HG02571 (cell line): Measurements from ENCODE around the gene ELOVL6.
"Not testable (repeated sequence)": the region's sequence is repeated elsewhere in the genome, so short reads cannot be mapped to it uniquely, and the experiment has no call there.

Experiments used
- ATAC-seq: cut with Tn5 transposase; IDR thresholded peaks from one replicate; pipeline ENCODE4 v1.9.1; 2021; ENCODE audit warnings: mild to moderate bottlenecking, moderate library complexity; ENCODE audit not compliant: unreplicated experiment

Gene ELOVL6

DNA sequence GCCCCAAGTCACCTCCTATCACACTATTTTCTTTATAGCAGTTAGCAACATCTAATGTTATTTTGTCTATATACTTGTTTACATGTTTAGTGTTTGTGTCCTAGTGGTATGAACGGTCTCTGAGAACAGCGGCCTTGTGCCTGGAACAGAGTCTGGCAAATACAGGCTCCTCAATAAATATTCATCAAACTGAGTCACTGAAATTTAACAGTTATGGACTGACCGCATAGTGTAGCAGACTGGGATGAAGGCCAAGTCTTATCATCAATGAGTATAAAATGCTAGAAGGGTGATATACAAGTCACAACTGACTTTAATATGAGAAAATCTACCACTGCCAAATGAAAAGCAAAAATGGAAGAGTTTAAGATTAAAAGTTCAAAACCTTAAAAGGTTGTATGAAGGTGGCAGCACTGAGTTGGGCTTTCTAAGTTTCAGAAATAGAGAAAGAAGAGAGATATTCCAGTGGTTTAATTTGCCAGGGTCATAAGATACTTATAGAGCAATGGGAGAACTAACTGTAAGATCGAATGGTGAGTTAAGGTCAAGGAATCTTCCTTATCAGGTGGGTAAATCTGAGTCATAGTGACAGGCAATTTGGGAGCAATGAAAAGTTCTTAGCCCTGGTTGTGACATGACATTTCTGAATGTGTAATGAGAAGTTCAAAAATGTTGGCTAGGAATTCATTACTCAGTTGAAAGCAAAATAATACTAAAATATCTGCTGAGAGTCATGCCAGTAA is 34.9 kb downstream of the ELOVL6 start:
- ATAC-seq = no peak

DNA sequence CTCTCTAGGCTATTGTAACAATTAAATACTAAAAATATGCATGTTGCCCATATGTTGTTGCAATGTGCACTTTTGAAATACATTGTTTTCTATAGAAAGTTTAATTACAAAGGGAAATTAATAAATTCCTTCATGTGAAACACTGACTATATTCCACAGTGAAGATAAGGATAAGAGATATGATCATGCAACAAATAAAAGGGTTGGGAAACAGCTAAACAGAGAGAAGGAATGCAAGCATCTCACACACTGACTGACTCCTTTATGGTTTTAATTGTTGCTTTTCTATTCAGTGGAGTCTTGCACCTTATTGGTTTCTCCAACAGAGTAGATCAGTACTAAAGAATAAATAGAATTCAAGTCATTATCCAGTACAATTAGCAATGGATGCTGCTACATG is 37.8 kb downstream of the ELOVL6 start:
- ATAC-seq = no peak

DNA sequence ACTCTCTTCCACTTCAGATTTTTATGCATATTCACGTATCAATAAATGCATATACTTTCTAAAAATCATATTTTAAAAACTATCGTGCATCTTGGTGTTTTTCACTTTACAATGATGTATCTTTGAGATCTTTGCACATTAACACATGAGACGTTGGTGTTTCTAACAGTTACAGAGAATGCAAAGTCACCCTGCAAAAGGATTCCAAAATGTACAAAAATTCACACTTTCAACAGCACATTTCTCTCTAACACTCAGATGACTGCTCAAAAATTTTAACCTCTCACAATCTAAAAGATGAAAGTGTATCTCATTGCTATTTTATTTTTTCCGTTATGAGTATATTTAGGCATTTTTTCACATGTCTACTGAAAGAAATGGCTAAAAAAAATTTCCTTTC is 38.9 kb downstream of the ELOVL6 start:
- ATAC-seq = no peak

DNA sequence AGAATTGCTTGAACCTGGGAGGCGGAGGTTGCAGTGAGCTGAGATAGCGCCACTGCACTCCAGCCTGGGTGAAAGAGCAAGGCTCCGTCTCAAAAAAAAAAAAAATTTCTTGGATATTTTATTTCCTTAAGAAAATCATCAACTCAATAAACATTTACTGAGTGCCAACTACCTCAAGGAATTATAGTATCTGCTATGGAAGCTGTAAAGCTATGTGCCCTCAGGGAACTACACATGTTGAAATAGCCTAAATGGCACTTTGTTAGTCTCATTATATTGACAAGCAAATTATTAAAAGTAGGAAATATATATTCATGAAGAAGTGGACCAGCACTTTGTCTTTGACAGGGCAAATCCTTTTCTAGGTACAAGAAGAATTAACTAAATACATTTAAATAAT is 40.8 kb downstream of the ELOVL6 start:
- no peak for ATAC-seq

DNA sequence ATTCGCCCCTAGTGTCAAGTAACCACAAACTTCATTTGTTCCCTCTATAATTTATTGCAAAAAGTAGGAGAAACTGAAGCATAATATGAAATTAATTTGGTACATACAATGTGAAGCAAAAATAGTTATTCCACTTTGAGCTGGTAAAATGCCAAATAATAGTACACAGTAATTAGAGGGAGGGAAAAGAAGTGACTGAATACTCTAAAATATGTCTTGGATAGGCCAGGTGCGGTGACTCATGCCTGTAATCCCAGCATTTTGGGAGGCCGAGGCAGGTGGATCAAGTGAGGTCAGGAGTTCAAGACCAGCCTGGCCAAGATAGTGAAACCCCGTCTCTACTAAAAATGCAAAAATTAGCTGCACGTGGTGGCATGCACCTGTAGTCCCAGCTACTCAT is 41.2 kb downstream of the ELOVL6 start:
- ATAC-seq = not testable (repeated sequence)

DNA sequence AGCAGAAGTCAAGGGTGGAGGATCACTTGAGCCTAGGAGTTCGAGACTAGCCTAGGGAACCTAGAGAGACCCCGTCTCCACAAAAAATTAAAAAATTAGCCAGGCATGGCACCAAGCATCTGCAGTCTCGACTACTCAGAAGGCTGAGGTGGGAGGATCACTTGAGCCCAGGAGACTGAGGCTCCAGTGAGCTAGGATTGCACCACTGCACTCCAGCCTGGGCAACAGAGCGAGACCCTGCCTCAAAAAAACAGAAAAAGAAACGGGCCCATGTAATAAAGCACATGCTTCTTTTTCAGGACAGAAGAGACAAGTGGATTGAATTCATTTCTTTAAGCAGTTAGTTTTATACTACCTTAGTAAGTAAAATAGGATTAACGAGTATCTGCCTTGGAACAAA is 42.0 kb downstream of the ELOVL6 start:
- no peak for ATAC-seq

DNA sequence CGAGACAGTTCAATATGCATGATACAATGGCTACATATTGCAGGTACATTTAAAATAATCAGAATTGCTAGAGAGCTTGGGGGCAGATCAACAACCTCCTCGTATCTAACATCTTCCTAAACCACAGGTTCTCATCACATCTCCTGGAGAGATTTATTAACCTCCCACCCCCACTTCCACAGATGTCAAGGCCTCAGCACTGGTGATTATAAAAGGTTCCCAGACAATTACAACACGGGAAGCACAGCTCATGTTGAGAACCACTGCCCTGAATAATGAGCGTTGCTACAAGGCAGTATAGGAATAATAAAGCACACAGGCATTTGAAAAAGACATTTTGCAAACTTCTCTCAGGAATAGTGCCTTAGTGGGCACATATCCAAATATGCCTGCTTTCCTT is 42.8 kb downstream of the ELOVL6 start:
- no peak for ATAC-seq

DNA sequence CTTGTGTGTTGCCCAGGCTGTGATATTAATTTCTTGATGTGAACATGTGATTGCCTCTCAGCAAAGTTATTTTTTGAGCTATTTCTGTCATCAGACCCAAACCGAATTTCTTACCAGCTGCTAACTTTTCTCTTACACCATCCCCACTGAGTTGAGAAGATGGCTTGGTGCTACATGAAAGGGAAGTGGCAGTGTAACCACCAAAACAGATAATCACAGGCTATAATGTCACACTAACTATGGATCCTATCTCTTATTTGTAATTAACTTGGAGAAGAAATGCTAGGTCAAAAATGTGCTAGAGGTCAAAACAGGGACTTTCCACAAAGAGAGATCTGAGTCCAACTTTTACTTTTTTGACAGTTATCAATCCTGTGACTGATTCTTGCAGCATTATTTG is 43.8 kb downstream of the ELOVL6 start:
- no peak for ATAC-seq

DNA sequence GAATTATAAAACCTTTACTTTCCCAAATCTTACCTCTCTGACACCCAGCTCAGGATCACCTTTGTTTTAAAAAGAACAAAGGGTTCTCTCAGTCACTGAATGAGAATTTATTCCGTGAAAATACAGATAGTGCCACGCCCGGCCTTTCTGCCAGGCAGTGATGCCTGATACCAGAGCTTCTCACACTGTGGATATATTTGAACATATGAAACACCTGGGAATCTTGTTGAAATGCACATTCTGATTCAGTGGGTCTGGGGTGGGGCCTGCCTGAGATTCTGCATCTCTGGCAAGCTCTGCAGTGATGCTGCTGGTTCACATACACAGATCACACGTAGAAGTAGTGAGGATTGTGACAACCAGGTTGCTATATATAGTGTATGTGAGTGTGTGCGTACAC is 46.0 kb downstream of the ELOVL6 start:
- ATAC-seq = no peak

DNA sequence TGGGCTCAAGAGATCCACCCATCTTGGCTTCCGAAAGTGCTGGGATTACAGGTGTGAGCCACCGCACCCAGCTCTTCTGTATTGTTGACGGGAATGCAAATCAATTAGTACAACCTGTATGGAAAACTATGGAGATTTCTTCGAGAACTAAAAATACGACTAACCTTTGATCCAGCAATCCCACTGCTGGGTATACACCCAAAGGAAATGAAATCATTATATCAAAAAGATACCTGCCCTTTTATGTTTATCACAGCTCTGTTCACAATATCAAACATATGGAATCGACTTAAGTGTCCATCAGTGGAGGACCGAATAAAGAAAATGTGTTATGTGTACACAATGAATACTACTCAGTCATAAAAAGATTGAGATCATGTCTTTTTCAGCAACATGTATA is 49.3 kb downstream of the ELOVL6 start:
- no peak for ATAC-seq

DNA sequence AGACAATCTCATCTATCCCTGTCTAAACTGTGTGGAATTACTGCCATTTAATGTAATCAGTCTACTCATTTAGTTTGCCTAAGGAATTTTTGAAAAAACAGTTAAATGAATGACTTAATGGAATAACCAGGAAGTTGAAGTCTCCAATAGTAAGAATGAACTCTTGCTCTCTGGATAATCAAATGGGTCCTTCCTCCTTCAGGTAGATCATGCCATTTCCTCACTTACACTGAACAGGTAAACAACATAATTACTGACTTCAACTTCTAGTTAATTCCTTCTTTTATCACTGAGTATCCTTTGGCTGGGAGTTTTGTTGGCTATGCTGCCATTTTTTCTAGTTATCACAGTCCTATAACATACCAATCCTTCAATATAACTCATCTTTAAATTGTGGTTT is 56.0 kb downstream of the ELOVL6 start:
- no peak for ATAC-seq

DNA sequence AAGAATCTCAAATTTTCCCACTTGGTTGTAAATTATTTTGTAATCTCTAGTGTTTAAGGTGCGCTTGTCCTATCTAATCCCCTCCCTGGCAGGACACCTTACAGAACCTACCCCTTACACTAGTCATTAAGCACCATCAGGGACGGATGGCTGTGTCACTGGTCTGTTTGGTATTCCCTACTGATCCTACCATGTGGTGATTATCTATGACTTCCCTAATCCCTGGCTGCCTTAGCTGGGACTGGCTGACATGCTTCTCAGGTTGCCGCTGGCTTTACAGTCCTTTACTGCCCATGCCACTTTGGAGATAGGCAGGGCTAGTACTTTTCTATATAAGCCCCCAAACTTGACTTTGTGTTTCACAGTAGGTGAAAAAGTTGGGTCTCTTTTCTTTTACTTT is 58.6 kb downstream of the ELOVL6 start:
- no peak for ATAC-seq

DNA sequence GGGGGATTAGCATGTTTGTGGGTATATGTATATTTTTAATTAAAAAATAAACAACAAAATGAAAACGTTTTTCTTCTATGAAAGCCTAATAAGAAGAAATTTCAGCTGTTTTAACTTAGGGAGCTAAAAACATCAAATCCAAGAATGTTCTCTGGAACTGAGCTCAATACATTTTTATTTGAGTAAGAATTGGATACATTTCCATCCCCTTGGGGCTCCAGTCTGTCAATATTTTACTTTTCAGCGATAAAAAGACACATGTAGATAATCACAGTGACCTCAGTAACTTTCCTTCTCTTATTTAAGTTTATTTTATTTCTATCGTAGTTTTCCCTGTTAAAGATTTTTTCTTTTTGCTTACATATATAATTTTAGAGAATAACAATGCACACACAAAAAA is 59.3 kb downstream of the ELOVL6 start:
- ATAC-seq = no peak

DNA sequence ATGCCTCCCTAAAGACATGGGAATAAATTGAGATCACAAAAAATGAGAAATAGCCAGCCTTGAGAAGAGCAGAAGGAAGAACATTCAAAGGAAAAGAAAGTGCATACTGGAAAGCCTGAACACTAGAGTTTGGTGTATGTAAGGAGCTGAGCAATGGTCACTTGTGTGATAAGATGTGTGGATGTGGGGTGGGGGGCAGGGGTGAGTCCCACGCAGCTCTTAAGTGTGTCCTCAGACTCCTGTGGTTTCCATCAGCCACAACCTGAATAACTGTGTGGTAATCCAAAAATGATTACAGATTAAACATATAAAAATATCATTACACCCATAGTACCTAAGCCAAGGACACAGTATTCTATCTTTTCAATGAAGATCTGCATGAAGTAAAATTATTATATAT is 59.9 kb downstream of the ELOVL6 start:
- no peak for ATAC-seq

DNA sequence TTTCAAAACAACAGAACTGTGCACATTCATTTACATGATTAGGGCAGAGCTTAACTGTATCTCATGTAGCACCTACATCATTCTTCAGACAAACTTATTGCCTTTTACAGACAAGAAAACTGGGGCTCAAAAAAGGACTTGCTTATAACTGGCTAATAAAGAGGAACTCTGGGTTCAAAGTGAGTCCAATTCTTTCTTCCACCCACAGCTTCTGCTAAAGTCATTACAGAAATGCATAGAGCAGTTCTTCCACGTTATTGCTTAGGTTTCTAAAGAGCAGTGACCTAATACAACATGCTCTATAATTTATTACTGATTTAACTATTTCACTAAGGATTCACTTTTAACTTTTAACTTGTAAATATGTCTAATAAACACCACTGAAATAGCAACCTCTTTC is 60.6 kb downstream of the ELOVL6 start:
- ATAC-seq = no peak

DNA sequence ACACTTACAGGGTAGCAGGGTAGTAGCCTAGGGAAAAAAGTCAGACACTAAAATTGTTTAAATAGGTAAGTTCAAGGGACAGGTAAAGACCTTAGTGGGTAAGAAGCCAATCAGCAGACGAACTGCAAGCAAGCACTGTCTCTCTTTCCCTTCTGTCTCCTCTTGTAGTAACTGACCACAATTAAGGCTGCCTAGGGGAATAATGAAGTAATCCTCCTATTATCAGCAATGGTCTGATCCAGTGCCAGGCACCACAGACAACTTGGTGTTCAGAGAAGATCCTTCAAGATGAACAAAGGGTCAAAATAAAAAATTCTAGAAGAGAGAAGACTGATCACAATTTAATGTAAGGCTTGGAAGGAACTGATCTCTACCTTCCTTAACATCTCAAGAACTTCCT is 62.9 kb downstream of the ELOVL6 start:
- ATAC-seq = no peak

DNA sequence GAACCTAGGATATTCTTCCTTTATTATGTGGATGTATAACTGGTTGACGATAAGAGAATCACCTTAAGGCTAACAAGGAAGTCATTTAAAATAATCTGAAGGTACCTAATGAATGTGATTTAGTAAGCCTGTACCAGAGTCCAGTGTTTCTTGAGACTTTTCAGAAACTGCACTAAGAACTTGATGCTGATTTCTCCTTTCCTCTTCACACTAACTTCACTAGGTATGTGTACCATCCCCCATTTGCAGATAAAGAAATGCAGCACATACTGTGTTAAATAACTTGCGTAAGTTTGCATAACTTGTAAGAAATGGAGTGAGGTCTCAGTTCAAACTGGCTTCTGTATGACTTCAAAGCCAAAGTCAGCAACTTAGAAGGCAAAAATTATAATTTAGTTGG is 63.3 kb downstream of the ELOVL6 start:
- no peak for ATAC-seq

DNA sequence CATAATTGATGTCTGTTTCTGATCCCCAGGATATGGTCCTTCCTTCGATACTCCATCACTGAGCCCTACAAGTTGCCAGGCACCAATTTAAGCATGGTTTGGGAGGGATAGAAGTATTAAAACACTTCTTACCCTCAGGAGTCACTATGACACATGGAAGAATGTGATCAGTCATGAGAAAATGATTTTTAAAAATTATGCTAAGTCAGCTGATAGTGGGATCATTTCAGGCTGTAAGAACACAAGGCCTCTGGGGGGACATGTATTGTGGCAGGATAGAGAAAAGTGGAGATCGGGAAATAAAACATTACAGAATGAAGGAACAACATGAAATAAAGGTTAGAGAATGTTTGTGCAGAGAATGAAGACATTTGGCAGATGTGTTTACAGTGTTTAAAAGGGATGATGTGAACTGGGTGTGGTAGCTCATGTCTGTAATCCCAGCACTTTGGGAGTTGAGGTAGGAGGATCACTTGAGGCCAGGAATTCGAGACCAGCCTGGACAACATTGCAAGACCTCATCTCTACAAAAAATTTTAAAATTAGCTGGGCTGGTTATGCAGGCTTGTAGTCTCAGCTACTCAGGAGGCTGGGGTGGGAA is 64.0 kb downstream of the ELOVL6 start:
- no peak for ATAC-seq

DNA sequence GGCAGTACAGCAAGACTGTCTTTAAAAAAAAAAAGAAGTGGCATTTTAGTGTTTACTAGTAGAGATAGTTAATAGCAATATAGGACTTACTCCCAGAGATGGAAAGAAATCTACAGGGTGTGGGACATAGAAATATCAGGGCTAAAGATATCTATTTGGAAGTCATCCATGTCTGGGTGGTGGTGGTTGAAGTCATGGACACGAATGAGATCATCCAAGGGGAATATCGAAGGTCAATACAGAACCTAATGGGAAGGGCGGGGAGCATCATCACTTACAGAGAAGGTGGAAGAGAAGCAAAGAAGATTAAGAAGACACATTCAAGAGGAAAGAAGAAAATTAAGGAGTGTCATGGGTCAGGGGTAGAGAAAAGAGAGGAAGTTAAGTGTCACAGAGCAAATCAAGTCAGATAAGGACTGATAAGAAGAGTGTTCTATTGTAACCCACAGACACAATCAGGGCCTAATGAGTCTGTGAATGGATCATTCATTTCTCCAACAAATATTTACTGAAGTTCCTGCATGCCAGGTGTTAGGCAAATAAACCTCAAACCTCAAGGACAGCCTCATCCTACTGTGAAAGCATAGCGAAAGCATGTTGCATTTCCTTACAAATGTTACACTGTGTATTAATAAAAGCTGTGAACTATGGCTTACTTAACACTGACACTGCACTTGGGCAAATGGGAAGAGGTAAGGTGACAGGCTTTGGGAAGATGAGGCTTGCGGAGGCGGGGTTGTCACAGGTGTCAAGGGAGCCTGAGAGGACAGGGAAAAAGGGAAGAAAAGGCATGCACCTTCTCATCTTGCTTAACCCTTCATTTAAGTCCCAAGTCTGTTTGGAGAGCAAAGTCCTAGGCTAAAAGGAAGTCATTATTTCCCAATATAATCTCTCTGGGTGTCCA is 65.3 kb downstream of the ELOVL6 start:
- ATAC-seq = no peak

DNA sequence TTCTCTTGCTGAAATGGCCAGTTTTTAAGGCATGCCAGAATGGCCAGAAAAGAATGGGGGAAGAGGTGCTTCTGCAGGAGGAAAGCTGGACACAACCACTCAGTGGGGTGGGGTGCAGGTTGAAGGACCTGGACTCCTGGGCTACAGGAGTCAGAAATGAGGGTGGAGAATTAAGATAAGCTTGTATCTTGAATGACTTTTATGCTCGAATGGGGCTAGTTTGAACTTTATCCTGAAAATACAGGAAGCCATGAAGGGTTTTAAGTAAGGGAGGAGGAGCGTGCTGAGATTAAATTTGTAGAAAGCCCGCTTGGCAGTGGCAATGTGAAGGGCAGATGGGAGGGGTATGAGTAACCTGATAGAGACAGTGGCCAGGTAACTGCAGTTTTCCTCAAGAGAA is 66.5 kb downstream of the ELOVL6 start:
- no peak for ATAC-seq

DNA sequence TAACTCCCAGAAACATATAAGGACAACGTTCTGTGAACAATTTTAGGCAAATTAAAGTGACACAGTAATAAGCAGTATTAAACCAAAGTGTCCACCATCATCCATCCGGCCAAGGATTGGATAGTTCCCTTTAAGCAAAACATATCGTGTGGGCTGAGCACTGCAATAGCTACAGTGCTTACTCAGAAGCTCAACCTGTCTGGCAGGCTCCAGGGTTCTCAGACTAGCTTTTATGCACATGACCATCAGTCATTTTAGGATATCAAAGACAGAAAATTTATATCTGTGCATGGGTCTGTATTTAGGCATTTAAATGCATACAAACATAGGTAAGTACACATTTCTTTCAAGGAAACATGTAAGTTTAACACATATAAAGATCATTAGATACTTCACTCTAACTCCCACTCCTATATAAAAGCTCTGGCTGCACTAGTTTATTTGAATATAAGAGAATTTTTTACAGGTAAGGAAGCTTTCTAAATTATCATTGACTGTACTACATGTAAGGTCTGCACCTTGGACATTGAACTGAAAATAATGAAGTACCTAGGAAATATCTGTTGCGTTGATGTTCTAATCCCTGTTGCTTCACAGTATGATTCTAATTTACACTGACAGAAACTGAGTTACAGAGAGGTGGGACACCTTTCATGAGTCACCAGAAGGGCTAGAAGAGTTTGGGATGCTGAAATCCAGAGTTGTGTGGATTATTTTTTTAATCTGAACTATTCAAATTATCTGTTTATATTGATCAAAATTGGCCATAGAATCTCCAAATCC is 67.6 kb downstream of the ELOVL6 start:
- no peak for ATAC-seq
